Astrocyte of the spinal cord (primary cell): ENCODE data around the gene HOXC5.

Source experiments
- DNase-seq: peaks from one replicate; pipeline ENCODE4 v3.0.0; 2011; ENCODE audit warnings: low read depth, low spot score
- H3K4me3 ChIP-seq: 2 replicates; pipeline ENCODE4 v1.5.1; 2011; ENCODE audit warnings: low read depth, mild to moderate bottlenecking, low read length, moderate library complexity
- CTCF ChIP-seq: IDR thresholded peaks from 2 replicates; pipeline ENCODE4 v1.5.1; 2012; ENCODE audit warnings: low read depth, mild to moderate bottlenecking, low read length, inconsistent platforms
- in situ Hi-C: cut with HindIII; loops from 2 replicates; pipeline ENCODE4 v1.10.0; 2017; ENCODE audit warnings: low sequenced_read_pairs

The HOXC5 gene

GRCh38 chr12:53986686-53987483 is 46.0 kb upstream of the HOXC5 start:
- in situ Hi-C loops: no loop called here
- DNase-seq: no peak
- no peak overlapping the region for H3K4me3 ChIP-seq
- no peak for TF ChIP-seq CTCF

- in situ Hi-C loops: no loop called here
- H3K4me3 ChIP-seq: no peak overlapping the region
- DNase-seq: no peak
- TF ChIP-seq CTCF: no peak
Measured at GRCh38 chr12:53987787-53988230, 45.0 kb upstream of the HOXC5 start.

GRCh38 chr12:53988541-53989226 is 44.2 kb upstream of the HOXC5 start:
- H3K4me3 ChIP-seq: no peak overlapping the region
- DNase-seq: no peak
- no peak for TF ChIP-seq CTCF
- in situ Hi-C loops: no loop called here

- H3K4me3 ChIP-seq: no peak overlapping the region
- peak; percentile 38 for DNase-seq
- TF ChIP-seq CTCF: peak; percentile 58
- in situ Hi-C loops: no loop called here
Measured at GRCh38 chr12:53989227-53990113, 43.4 kb upstream of the HOXC5 start.

- H3K4me3 ChIP-seq: no peak overlapping the region
- in situ Hi-C loops: no loop called here
- DNase-seq: no peak
- TF ChIP-seq CTCF: no peak
Measured at GRCh38 chr12:53990311-53991076, 42.4 kb upstream of the HOXC5 start.

GRCh38 chr12:53991077-53991460 is 41.8 kb upstream of the HOXC5 start:
- no peak for DNase-seq
- in situ Hi-C loops: no loop called here
- no peak overlapping the region for H3K4me3 ChIP-seq
- no peak for TF ChIP-seq CTCF
